ENCODE results near the gene PLS3.

The PLS3 gene

GRCh38 chrX:115696939-115697338 is 136.0 kb downstream of the PLS3 start:
- H3K4me3 ChIP-seq (ENCODE audit: low read depth, low read length): no peak overlapping the region
- no peak for TF ChIP-seq CTCF (conservative IDR thresholded peaks at IDR 0.05; ENCODE audit: low read depth, low read length)
- no peak for DNase-seq (ENCODE audit: low read depth)

- TF ChIP-seq CTCF (conservative IDR thresholded peaks at IDR 0.05; ENCODE audit: low read depth, low read length): no peak
- H3K4me3 ChIP-seq (ENCODE audit: low read depth, low read length): no peak overlapping the region
- DNase-seq (ENCODE audit: low read depth): no peak
These were observed 136.8 kb downstream of the PLS3 start for GRCh38 chrX:115697806-115698205.
